Neural cell (in vitro differentiated cells): Measurements from ENCODE around the gene APOBR.

Experiments used
- CTCF ChIP-seq: fragments of 450-650 bp; IDR thresholded peaks from 2 replicates; pipeline ENCODE4 v1.5.1; 2014; ENCODE audit warnings: antibody characterized with exemption, mild to moderate bottlenecking, moderate library complexity; ENCODE audit not compliant: poor library complexity, severe bottlenecking
- EZH2 ChIP-seq: fragments of 200-600, 300-800 bp; shearing (Covaris generic), sonication (generic); IDR thresholded peaks from 2 replicates; pipeline ENCODE4 v1.6.1; 2014; ENCODE audit warnings: antibody characterized with exemption, low read length, borderline replicate concordance, mild to moderate bottlenecking; ENCODE audit not compliant: insufficient read depth, poor library complexity, severe bottlenecking
- MXI1 ChIP-seq: fragments of 450-650 bp; conservative IDR thresholded peaks from 2 replicates; pipeline ENCODE4 v1.6.1; 2014; ENCODE audit warnings: antibody characterized with exemption, mild to moderate bottlenecking; ENCODE audit not compliant: poor library complexity, severe bottlenecking
- POLR2AphosphoS5 ChIP-seq: IDR thresholded peaks from 2 replicates; pipeline ENCODE4 v1.6.1; 2012

GRCh38 chr16:28548306-28548802 lies 53.9 kb downstream of the APOBR start:
- TF ChIP-seq CTCF (no peak), EZH2 (no peak), MXI1 (no peak), POLR2AphosphoS5 (no peak)
